Dermis blood vessel endothelial cell (primary cell): ENCODE data around the gene OR6C65. TPM values are rescaled to one million over a fixed set of nuclear protein-coding genes. Genes with fewer than 3 reads are reported as not detected.

Experiments
- DNase-seq: peaks from one replicate; pipeline ENCODE4 v3.0.0; 2010
- total RNA-seq: library from RNA; depleted of rRNA; stranded (reverse); fragments of >200 nt; gene quantifications from 2 replicates; pipeline ENCODE4 v1.2.3, GENCODE V29; 2014

The OR6C65 gene
- total RNA-seq, 1 donor from 2014 or later: not detected

DNA sequence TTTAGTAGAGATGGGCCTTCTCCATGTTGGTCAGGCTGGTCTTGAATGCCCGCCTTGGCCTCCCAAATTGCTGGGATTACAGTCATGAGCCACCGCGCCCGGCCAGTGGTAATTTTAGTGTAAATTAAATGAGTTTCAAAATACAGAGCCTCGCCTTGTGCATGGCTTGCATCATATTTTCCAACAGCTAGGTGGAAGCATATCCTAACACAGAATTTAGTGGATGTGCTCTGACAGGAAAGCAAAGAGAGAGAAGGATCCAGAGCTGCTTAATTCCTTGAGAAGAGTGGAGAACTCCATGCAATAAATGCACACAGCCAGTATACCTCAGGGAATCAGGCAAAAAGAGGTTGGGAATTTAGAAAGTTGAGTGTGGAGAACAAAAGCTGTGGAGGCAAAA, 46.0 kb downstream of the OR6C65 start:
- no peak for DNase-seq

DNA sequence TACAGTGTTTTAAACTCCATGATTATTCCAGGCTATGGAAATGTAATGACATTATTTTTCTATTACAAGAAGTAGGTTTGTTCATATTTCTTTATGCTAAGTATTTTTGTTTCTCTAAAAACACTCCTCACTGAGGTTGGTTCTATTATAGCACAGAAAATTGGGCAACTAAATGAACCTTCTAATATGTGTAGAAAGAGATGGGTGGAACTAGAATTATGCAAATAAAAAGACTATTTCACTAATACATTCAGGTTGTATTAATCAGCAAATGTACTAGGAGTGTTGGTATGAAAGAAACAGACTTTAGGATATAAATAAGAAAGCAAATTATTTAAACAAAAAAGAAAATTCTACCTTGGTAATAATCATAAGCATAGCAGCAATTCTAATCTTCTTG, 48.5 kb downstream of the OR6C65 start:
- no peak for DNase-seq

Other genes starting within 250 kb of the OR6C65 start
- gene OR10A7, start 179.5 kb upstream of the OR6C65 start, total RNA-seq: not detected in 2 replicates
- not detected in 2 replicates for gene OR6C74, start 155.9 kb upstream of the OR6C65 start, total RNA-seq
- not detected in 2 replicates for gene OR6C6, start 104.0 kb upstream of the OR6C65 start, total RNA-seq
- gene OR6C1, start 86.2 kb upstream of the OR6C65 start, total RNA-seq: not detected in 2 replicates
- gene OR6C3, start 69.8 kb upstream of the OR6C65 start, total RNA-seq: not detected in 2 replicates
- not detected in 2 replicates for gene OR6C75, start 37.6 kb upstream of the OR6C65 start, total RNA-seq
- not detected in 2 replicates for gene OR6C76, start 25.7 kb downstream of the OR6C65 start, total RNA-seq
- gene OR6C2, start 43.5 kb downstream of the OR6C65 start, total RNA-seq: not detected in 2 replicates
- not detected in 2 replicates for gene OR6C70, start 69.6 kb downstream of the OR6C65 start, total RNA-seq
- gene OR6C68, start 91.8 kb downstream of the OR6C65 start, total RNA-seq: not detected in 2 replicates
- not detected in 2 replicates for gene OR6C4, start 149.1 kb downstream of the OR6C65 start, total RNA-seq
- gene OR2AP1, start 171.9 kb downstream of the OR6C65 start, total RNA-seq: not detected in 2 replicates
- not detected in 2 replicates for gene OR10P1, start 236.4 kb downstream of the OR6C65 start, total RNA-seq